GM23248 (cell line): ENCODE measurements around the gene RAB43.
"Not testable (repeated sequence)": the region's sequence is repeated elsewhere in the genome, so short reads cannot be mapped to it uniquely, and the experiment has no call there.

Experiments
- EZH2 ChIP-seq: fragments of 200-600 bp; sonication (generic); IDR thresholded peaks from 2 replicates; pipeline ENCODE4 v1.6.1; 2018; ENCODE audit warnings: antibody characterized with exemption, mild to moderate bottlenecking; ENCODE audit not compliant: insufficient read depth, poor library complexity, severe bottlenecking
- EZH2phosphoT487 ChIP-seq: fragments of 200-600 bp; sonication (generic); IDR thresholded peaks from 2 replicates; pipeline ENCODE4 v1.6.1; 2018; ENCODE audit warnings: antibody characterized with exemption, moderate library complexity, mild to moderate bottlenecking, low read depth; ENCODE audit not compliant: insufficient read depth

DNA sequence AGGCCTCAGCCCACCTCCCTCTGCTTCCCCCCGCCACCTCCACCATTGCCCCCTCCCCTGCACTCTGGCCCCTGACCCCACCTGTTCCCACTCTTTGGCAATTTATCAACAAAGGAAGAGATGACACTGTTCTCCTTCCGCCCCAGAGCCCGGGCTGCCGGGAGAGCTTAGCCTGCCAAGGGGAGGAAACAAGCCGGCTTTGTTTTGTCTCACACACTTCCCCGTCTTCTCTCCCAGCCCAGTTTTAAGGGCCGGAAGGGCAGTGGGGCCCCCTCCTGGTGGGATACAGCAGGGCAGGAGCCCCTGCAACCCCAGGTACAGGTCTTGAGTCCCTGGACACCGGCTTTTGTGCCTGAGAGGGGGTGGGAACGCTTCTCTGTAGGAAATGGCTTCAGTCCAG is 33.7 kb downstream of the RAB43 start:
- TF ChIP-seq EZH2phosphoT487, EZH2: not testable (repeated sequence)
